Stimulated activated CD4-positive, alpha-beta T cell treated with anti-CD3 and anti-CD28 coated beads, TNF-alpha, amount 100 ng/mL, for 4 hours (primary cell): Measurements from ENCODE around the gene KCNK15.

ENCODE experiments used
- DNase-seq, 3 experiments: peaks; one replicate each; pipeline ENCODE4 v3.0.0-alpha.2; 2020; ENCODE audit warnings: low read depth in 3 of 3

Gene KCNK15

GRCh38 chr20:44788706-44789456 is 43.2 kb downstream of the KCNK15 start:
- DNase-seq: no peak

DNA sequence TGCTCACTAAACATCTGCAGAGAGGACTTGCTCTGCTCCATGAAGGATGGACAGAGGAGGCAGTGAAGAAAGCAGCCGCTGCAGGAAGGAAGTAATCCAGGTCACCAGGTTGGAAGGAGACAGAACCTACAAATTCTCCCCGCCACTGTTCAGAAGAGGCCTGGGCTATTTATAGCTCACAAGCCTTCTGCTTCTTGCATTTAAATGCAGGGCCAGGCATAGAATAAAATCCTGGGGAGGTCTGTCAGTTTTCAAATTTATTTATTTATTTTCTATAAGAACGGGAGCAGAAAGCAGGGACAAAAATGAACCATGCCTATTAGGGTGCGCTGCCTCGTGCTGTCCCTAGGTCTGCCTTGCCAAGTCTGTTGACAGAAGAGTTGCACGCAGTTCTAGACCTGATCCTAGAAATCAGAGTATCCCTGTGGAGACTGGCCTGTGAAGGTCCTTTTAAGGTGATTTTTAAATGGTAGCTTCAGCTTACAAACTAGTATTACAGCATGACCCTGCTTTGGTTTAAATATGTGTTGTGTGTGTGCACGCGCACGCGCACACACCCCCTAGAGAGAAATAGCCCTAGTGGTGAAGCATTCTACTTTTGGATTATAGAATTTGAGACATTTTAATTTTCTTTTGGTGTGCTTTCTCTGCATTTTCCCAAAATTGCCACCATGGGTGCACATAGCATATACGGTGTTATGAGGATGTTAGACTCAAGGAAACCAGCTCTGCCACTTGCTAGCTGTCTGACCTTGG is 45.2 kb downstream of the KCNK15 start:
- no peak for DNase-seq

GRCh38 chr20:44792796-44793195 is 47.1 kb downstream of the KCNK15 start:
- no peak for DNase-seq

DNA sequence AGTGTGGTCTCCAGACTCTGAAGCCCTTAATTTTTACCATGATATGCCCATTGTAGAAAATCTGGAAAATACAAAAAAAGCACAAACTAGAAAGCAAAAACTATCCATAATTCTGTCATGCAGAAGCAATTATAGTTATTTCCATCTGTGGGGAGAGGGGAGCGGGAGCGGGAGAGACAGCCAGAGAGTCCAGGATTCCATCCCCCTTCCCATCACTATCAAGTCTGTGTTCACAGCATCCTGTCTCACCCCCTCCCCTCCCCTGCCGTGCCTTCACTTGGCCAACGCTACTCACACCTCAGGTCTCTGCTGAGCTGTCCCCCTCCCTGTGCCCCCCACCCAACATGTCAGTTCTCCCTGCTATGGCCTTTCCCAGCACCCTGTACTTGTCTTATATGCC is 50.2 kb downstream of the KCNK15 start:
- DNase-seq: no peak

- no peak for DNase-seq
These were observed 50.6 kb downstream of the KCNK15 start for GRCh38 chr20:44796311-44796710.

- no peak for DNase-seq
These were observed 51.2 kb downstream of the KCNK15 start for GRCh38 chr20:44796758-44797457.

GRCh38 chr20:44799691-44800090 is 54.0 kb downstream of the KCNK15 start:
- no peak for DNase-seq

- DNase-seq: no peak
These were observed 54.9 kb downstream of the KCNK15 start for GRCh38 chr20:44800391-44801046.
